NCI-H510A (cell line): ENCODE results near the gene POLR2A.
"Not testable (repeated sequence)": the region's sequence is repeated elsewhere in the genome, so short reads cannot be mapped to it uniquely, and the experiment has no call there.

Experiments
- DNase-seq: peaks from one replicate; lab custom pipeline; 2025; lab: John Stamatoyannopoulos, UW

The POLR2A gene

DNA sequence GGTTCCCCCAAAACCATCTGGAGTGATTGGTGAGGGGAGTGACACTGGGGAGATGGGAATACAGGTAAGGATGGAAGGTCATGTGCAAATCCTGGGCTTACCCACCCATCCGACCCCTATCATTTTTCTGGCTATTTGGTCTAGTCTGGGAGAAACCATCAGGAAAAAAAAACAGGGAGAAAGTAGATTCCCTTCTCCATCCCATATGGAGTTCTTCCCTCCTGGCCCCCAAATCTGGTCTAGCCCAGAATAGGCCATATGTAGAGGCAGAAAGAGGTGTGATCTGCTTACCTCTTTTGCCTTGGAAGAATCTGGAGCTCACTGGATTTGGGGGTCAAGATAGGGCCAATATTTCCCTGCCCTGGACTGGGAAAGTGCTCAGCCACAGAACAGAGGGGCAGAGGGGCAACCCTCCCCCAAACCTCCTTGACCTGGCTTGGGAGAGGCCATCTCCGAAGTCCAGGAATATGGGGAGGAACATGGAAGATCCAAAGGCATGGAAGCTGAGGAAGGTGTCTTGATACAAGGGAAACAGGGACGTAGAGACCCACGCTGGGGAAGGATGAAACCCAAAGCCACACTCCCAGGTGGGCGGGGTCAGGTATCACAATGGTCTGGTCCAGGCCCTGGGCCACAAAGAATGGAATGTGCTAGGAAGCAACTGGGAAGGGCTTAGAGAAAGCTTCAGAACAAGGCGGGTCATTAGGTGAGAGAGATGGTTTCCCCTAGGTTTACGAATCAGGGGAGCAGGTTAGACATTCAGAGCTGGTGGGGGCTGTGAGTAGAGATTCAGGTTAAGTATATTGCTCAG is 23.1 kb upstream of the POLR2A start:
- no peak for DNase-seq

- no peak for DNase-seq
Measured at GRCh38 chr17:7462474-7463371, 21.4 kb upstream of the POLR2A start.

DNA sequence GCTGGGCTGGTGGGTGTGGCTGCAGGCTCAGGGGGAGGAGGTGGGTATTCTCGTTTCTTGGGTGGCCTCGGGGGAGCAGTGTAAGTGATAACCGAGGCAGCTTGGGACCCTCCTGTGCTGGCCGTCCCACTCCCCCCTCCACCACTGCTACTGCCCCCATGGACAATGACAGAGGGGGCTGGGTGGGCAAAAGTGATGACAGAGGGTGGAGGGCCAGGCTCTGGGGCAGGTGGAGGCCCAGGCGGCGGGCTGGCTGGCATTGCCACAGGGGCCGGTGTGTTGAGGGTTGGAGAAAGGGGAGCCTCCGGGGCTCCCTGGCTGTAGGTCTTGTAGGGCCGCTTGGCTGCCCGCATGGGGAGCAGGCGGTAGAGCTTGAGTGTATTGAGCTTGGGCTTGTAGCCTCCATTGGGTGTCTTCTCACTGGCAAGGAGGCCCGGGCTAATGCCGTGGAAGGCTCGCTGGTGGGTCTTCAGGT is 20.8 kb upstream of the POLR2A start:
- no peak for DNase-seq

DNA sequence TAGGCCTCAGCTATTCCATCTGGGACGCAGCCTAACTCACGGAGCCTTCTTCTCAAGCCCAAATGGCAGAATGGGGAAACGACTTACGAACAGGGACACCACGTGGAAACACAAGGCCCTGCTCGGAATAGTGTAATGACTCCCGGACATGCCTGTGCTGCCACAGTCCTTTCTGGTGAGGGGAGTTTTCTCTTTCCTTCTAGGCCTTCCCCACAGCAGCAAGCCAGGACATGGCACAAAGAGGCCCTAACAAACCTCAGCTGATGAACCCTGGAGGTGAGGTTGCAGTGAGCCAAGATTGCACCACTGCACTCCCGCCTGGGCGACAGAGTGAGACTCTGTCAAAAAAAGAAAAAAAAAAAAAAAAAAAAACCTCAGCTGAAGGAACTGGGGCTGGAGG is 20.1 kb upstream of the POLR2A start:
- DNase-seq = no peak

- DNase-seq = no peak
Measured at GRCh38 chr17:7465597-7466275, 18.4 kb upstream of the POLR2A start.

DNA sequence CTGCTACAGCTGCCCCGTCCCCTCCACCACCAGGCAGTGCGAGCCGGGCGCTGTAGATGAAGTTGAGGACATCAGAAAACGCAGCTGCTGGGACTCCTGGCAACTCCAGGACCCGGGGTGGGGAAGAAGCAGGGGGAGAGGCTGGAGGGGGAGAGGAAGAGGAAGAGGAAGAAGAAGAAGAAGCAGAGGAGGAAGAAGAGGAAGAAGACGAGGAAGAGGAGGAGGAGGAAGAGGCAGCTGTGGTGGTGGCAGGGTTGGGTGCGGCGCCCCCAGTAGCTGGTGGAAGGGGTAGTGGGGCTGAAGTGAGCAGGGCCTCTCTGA is 17.9 kb upstream of the POLR2A start:
- no peak for DNase-seq

DNA sequence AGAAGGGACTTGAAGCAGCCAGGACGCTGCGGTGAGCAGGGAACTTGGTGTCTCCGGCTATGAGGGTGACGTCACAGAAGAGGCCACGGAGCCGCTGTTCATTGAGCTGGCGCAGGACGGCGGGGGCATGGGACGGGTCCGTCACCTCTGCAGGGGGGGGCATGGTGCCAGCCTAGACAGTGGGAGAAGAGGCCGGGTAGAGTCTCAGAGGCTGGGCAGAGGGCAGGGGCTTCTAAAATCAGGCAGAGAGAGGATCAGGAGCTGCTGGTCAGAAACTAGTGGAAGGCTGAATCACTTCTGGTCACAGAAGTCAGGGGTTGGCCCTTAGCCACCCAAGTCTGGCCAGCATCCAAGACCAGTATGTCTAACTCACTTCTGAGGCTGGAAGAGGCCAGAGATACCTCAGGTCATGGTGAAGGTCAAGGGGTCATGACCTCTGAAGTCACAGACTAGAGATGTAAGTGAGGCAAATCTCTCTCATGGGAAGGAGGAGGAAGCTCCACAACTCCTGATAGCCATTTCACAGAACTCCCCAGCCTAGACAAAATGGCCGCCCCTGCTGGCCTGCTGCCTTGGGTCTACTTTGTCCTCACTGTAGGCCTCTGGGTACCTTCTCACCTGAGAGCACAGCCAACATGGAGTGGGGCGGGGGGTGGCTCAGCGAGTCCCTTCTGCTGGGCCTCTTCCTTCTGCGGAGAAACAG is 17.4 kb upstream of the POLR2A start:
- no peak for DNase-seq

- DNase-seq = no peak
Measured at GRCh38 chr17:7467498-7467897, 16.7 kb upstream of the POLR2A start.

GRCh38 chr17:7468290-7468689 is 15.9 kb upstream of the POLR2A start:
- no peak for DNase-seq

GRCh38 chr17:7468804-7469389 is 15.3 kb upstream of the POLR2A start:
- no peak for DNase-seq

DNA sequence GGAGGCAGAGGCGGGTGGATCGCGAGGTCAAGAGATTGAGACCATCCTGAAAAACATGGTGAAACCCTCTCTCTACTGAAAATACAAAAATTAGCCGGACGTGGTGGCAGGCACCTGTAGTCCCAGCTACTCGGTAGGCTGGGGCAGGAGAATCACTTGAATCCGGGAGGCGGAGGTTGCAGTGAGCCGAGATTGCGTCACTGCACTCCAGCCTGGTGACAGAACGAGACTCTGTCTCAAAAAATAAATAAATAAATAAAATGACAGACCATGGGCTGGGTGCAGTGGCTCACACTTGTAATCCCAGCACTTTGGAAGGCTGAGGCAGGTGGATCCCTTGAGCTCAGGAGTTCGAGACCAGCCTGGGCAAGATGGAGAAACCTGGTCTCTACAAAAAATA is 14.3 kb upstream of the POLR2A start:
- not testable (repeated sequence) for DNase-seq

DNA sequence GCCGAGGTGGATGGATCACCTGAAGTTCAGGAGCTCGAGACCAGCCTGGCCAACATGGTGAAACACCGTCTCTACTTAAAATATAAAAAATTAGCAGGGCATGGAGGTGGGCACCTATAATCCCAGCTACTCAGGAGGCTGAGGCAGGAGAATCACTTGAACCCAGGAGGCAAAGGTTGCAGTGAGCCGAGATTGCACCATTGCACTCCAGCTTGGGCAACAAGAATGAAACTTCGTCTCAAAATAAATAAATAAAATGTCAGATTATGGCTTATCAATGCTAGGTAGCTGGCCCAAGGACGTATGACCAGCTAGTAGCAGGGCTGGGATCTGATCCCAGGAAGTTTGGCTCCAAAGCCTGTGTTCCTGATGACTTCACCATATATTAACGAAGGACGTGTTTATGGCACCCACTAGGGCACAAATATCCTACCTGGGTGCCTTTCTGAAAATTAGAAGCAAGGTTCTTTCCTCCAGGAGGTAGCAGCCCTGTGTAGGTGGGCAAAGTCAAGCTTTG is 13.7 kb upstream of the POLR2A start:
- DNase-seq = not testable (repeated sequence)

DNA sequence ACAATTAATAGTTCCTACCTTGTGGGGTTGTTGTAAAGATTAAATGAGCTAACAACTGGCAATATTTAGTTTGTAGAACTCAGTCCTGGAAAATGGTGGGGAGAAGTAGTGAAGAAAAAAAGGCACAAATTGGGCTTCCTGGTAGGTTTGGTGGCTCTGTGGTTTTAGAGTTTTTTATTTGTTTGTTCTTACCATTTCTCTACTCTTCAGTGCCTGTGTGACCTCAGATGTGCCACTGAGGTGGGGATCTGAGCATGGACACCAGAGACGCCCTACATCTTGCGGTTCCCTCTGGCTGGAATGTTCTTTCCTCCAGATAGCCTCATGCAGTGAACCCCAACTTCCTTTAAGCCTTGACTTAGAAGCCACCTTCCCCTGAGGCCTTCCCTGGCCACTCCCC is 12.4 kb upstream of the POLR2A start:
- DNase-seq = no peak

- not testable (repeated sequence) for DNase-seq
Measured at GRCh38 chr17:7474767-7475166, 9.4 kb upstream of the POLR2A start.

- no peak for DNase-seq
Measured at GRCh38 chr17:7475764-7476422, 8.3 kb upstream of the POLR2A start.

GRCh38 chr17:7476494-7476893 is 7.7 kb upstream of the POLR2A start:
- no peak for DNase-seq

DNA sequence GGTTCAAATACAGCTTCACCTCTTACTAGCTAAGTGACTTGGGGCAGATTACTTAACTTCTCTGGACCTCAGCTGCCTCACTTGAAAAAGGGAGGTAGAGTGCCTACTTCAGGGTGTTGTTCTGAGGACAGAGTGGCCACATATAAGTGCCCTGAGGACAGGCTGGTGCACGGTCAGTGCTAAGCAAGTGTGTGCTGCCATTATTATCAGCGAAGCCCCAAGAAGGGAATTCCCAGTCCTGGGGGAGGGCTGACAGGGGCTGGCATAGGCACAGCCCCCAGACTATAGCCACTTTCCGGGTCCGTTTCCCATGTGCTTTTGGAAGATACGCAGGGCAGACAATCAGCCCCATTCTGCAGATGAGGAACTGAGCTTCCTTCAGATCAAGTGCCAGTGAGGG is 7.2 kb upstream of the POLR2A start:
- DNase-seq = no peak

DNA sequence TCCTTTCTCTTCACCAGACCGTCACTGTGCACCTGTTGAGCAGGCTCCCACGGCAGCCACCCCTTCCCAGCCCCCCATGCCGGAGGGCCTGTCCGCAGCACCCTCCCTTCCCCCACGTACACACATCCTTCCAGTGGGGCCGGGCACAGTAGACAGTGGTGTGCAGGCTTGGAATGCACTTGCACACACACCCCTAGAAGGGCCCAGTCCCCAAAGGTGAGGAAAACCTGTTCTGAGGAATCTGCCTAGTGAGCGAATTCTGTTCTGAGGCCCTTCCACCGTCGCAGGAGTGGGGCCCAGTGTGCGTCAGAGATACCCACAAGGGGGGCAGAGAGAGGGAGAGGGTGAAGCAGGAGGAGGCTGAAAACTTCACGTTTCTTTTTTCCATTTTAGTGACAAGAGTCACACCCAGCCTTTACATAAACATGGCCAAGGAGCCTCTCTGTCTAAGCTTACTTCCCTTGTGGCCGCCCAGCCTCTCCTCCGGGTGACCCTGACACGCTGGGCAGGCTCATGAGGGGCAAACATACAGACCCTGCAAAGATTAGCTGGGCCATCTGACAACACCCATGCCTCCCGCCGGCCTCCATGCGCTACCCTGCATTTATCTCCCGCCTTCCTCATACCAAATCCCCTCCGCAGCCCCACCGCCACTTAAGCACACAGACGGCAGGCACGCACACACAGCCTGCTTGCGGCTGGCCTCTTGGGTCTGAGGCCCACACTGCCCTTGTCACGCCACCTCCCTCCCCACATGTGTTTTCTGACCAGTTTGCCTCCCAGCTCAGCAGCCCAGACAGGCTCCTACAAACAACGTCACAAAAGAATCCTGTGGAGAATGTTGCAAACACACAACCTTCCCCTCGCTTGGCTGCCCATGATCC is 6.5 kb upstream of the POLR2A start:
- no peak for DNase-seq

DNA sequence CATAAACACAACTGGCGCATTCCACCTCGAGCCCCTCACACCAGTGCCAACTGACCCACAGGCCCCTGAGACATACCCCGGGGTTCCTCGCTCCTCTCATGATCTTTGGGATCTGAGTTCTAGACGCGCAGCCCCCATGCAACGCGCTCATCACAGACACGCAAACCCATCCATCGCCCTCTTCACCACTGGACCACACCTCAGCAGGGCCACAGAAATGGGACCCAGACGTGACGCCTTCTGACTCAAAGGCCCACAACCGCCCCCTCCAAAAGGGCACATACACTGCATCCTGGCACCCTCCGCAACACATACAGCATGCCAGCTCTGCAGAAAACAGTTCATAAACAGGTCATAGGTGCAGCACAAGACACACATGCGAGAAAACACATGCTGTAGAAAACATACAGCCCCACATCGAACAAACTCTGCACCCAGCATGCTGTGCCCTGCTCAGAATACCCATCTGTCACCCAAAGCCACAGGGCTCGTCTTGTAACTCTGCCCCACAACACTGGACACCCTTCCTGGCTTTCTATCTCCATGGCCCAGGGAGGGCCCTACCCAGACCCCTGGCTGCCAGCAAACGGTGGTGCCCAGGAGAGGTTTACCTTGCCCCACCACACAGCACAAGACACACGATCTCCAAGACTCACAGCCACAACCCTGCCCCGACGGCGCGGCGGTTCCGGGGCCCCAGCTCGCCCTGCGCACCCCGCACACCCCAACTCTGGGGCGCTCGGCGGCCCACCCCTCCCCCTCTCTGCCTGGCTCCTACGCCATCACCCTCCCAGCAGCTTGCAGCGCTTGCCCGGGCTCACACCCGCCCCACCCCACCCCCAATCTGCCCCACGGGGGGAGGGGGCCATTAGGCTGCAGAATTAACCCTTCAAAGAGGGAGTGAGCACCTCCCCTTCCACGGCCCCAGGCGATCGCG is 5.6 kb upstream of the POLR2A start:
- no peak for DNase-seq
